ENCODE measurements around the gene MEAK7. TPM values are rescaled to one million over a fixed set of nuclear protein-coding genes. Genes with fewer than 3 reads are reported as not detected.
A peak's percentile ranks its signal among the peaks of the same experiment; 100 is the strongest.

MEAK7 gene
- total RNA-seq, 1 donor from 2014 or later, result 47.9 TPM

GRCh38 chr16:84535851-84536250 is 31.4 kb upstream of the MEAK7 start:
- DNase-seq (ENCODE audit: low read depth) (no peak), FAIRE-seq (no peak)
- no peaks in the 10 kb centered on the region for H3K27me3 ChIP-seq (ENCODE audit: control insufficient read depth, insufficient read depth, low read length)
- no peak for TF ChIP-seq CTCF (IDR thresholded peaks at IDR 0.05; ENCODE audit: insufficient read depth, low read length, severe bottlenecking)
- H3K4me3 ChIP-seq (ENCODE audit: low read depth, low read length), result no peak overlapping the region
- H3K36me3 ChIP-seq (ENCODE audit: control insufficient read depth, insufficient read depth, low read length), result no peaks in the 10 kb centered on the region

GRCh38 chr16:84535408-84535807 is 30.9 kb upstream of the MEAK7 start:
- Histone ChIP-seq H3K36me3 (ENCODE audit: control insufficient read depth, insufficient read depth, low read length) (no peaks in the 10 kb centered on the region), H3K4me3 (ENCODE audit: low read depth, low read length) (no peak overlapping the region), H3K27me3 (ENCODE audit: control insufficient read depth, insufficient read depth, low read length) (no peaks in the 10 kb centered on the region)
- TF ChIP-seq CTCF (IDR thresholded peaks at IDR 0.05; ENCODE audit: insufficient read depth, low read length, severe bottlenecking), result no peak
- no peak for FAIRE-seq
- no peak for DNase-seq (ENCODE audit: low read depth)

GRCh38 chr16:84534815-84535214 is 30.4 kb upstream of the MEAK7 start:
- DNase-seq (ENCODE audit: low read depth) (no peak), FAIRE-seq (no peak)
- no peaks in the 10 kb centered on the region for H3K36me3 ChIP-seq (ENCODE audit: control insufficient read depth, insufficient read depth, low read length)
- TF ChIP-seq CTCF (IDR thresholded peaks at IDR 0.05; ENCODE audit: insufficient read depth, low read length, severe bottlenecking), result no peak
- no peaks in the 10 kb centered on the region for H3K27me3 ChIP-seq (ENCODE audit: control insufficient read depth, insufficient read depth, low read length)
- no peak overlapping the region for H3K4me3 ChIP-seq (ENCODE audit: low read depth, low read length)

- TF ChIP-seq CTCF (IDR thresholded peaks at IDR 0.05; ENCODE audit: insufficient read depth, low read length, severe bottlenecking), result no peak
- Histone ChIP-seq H3K36me3 (ENCODE audit: control insufficient read depth, insufficient read depth, low read length) (no peaks in the 10 kb centered on the region), H3K4me3 (ENCODE audit: low read depth, low read length) (no peak overlapping the region), H3K27me3 (ENCODE audit: control insufficient read depth, insufficient read depth, low read length) (no peaks in the 10 kb centered on the region)
- DNase-seq (ENCODE audit: low read depth) (no peak), FAIRE-seq (no peak)
Measured at GRCh38 chr16:84532855-84533486, 28.5 kb upstream of the MEAK7 start.

GRCh38 chr16:84532291-84532724 is 27.8 kb upstream of the MEAK7 start:
- Histone ChIP-seq H3K36me3 (ENCODE audit: control insufficient read depth, insufficient read depth, low read length) (no peaks in the 10 kb centered on the region), H3K4me3 (ENCODE audit: low read depth, low read length) (no peak overlapping the region), H3K27me3 (ENCODE audit: control insufficient read depth, insufficient read depth, low read length) (no peaks in the 10 kb centered on the region)
- DNase-seq (ENCODE audit: low read depth) (peak; percentile 89), FAIRE-seq (no peak)
- TF ChIP-seq CTCF (IDR thresholded peaks at IDR 0.05; ENCODE audit: insufficient read depth, low read length, severe bottlenecking), result no peak

GRCh38 chr16:84531671-84532111 is 27.2 kb upstream of the MEAK7 start:
- DNase-seq (ENCODE audit: low read depth) (peak; percentile 78), FAIRE-seq (no peak)
- H3K27me3 ChIP-seq (ENCODE audit: control insufficient read depth, insufficient read depth, low read length), result no peaks in the 10 kb centered on the region
- TF ChIP-seq CTCF (IDR thresholded peaks at IDR 0.05; ENCODE audit: insufficient read depth, low read length, severe bottlenecking), result no peak
- H3K36me3 ChIP-seq (ENCODE audit: control insufficient read depth, insufficient read depth, low read length), result no peaks in the 10 kb centered on the region
- no peak overlapping the region for H3K4me3 ChIP-seq (ENCODE audit: low read depth, low read length)

All from bronchial epithelial cell (primary cell).